ENCODE measurements around the gene CCDC106.

DNA sequence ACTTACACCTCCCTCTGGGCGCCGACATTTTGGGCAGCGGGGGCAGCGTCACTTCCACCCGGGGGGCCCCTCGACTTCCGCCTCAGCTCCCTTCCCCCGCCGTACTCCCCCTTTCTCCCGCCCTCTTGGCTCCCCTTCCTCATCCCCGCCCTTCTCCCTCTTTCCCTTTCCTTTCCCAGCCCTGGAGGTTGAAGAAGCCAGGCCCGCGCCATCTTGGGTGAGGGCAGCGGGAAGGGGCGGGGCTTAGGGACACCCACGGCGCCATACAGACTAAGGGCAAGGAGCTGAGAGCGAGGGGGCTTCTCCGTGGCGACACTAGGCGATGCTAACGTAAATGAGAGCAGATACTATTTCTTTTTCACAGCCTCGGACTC, 48.6 kb upstream of the CCDC106 start, which contains the start of gene FIZ1:
- TF ChIP-seq POLR2AphosphoS5 (IDR thresholded peaks at IDR 0.05; ENCODE audit: low read depth, low read length) (no peak), POLR2A (IDR thresholded peaks at IDR 0.05; ENCODE audit: low read depth, low read length) (no peak), POU2F2 (IDR thresholded peaks at IDR 0.05; ENCODE audit: low read depth, low read length) (peak; percentile 8; the same call in 1 of the 2 replicates), TAF1 (IDR thresholded peaks at IDR 0.05; ENCODE audit: low read depth, low read length) (no peak)

All from GM12891 (cell line).